OCI-LY1 (cell line): ENCODE measurements around the gene SENP3.

Experiments used
- CTCF ChIP-seq: fragments of 200-600 bp; sonication (generic), shearing (Covaris generic); IDR thresholded peaks from 2 replicates; pipeline ENCODE4 v1.5.1; 2017; ENCODE audit warnings: mild to moderate bottlenecking, antibody characterized with exemption, low read length, moderate library complexity, mixed read lengths
- EZH2 ChIP-seq: fragments of 200-600 bp; sonication (generic), shearing (Covaris generic); IDR thresholded peaks from 2 replicates; pipeline ENCODE4 v1.8.0; 2017; ENCODE audit warnings: borderline replicate concordance, mixed run types, mild to moderate bottlenecking, antibody characterized with exemption, low read length, moderate library complexity, mixed read lengths

GRCh38 chr17:7512105-7512504 lies 49.6 kb upstream of the SENP3 start:
- no peak for TF ChIP-seq CTCF
- TF ChIP-seq EZH2: no peak
